Measurements from ENCODE around the gene DUOXA1. TPM values are rescaled to one million over a fixed set of nuclear protein-coding genes. Genes with fewer than 3 reads are reported as not detected.

DUOXA1 gene
- polyA plus RNA-seq (2012; ENCODE audit: insufficient read depth, insufficient read length, low read depth) = not detected

GRCh38 chr15:45129651-45130129, at the start of gene DUOXA1, which contains the start of gene DUOX1:
TSS of gene DUOXA1 (minus strand) at chr15:45129879. CDS start at chr15:45123014, 6,865 bp downstream.
TSS of gene DUOX1 (plus strand) at chr15:45129994. CDS start at chr15:45131967, 1,973 bp downstream.
- Histone ChIP-seq H3K9me3 (no peaks in the 10 kb centered on the region), H3K4me3 (ENCODE audit: low read depth, low read length) (no peak within 1 kb of the TSS), H3K27me3 (no peaks in the 10 kb centered on the region; the same call in 1 of the 2 replicates), H3K4me1 (peaks cover 24% of the 10 kb centered on the region), H3K36me3 (no peaks in the 10 kb centered on the region)
- no peak for DNase-seq
- TF ChIP-seq CTCF (IDR thresholded peaks at IDR 0.05; ENCODE audit: low read depth, low read length) = no peak

- Histone ChIP-seq H3K4me3 (ENCODE audit: low read depth, low read length) (no peak overlapping the region), H3K27me3 (no peaks in the 10 kb centered on the region), H3K4me1 (peaks cover 21% of the 10 kb centered on the region), H3K9me3 (no peaks in the 10 kb centered on the region), H3K36me3 (peaks cover 92% of the 10 kb centered on the region)
- no peak for TF ChIP-seq CTCF (IDR thresholded peaks at IDR 0.05; ENCODE audit: low read depth, low read length)
- DNase-seq = no peak
These were observed 47.6 kb upstream of the DUOXA1 start for GRCh38 chr15:45177285-45177684.

- Histone ChIP-seq H3K9me3 (no peaks in the 10 kb centered on the region), H3K4me1 (peaks cover 29% of the 10 kb centered on the region), H3K27me3 (no peaks in the 10 kb centered on the region), H3K4me3 (ENCODE audit: low read depth, low read length) (no peak overlapping the region), H3K36me3 (peaks cover 81% of the 10 kb centered on the region)
- DNase-seq = no peak
- no peak for TF ChIP-seq CTCF (IDR thresholded peaks at IDR 0.05; ENCODE audit: low read depth, low read length)
These were observed 44.9 kb upstream of the DUOXA1 start for GRCh38 chr15:45174577-45174976.

- H3K36me3 ChIP-seq = peaks cover 76% of the 10 kb centered on the region
- no peaks in the 10 kb centered on the region for H3K27me3 ChIP-seq
- DNase-seq = no peak
- no peaks in the 10 kb centered on the region for H3K9me3 ChIP-seq
- H3K4me3 ChIP-seq (ENCODE audit: low read depth, low read length) = no peak overlapping the region
- peaks cover 30% of the 10 kb centered on the region for H3K4me1 ChIP-seq
- no peak for TF ChIP-seq CTCF (IDR thresholded peaks at IDR 0.05; ENCODE audit: low read depth, low read length)
These were observed 44.4 kb upstream of the DUOXA1 start for GRCh38 chr15:45174069-45174468.

GRCh38 chr15:45171912-45172311, 42.2 kb upstream of the DUOXA1 start:
- DNase-seq = no peak
- no peaks in the 10 kb centered on the region for H3K9me3 ChIP-seq
- no peaks in the 10 kb centered on the region for H3K27me3 ChIP-seq
- peaks cover 68% of the 10 kb centered on the region for H3K36me3 ChIP-seq
- no peak for TF ChIP-seq CTCF (IDR thresholded peaks at IDR 0.05; ENCODE audit: low read depth, low read length)
- H3K4me1 ChIP-seq = peaks cover 49% of the 10 kb centered on the region
- no peak overlapping the region for H3K4me3 ChIP-seq (ENCODE audit: low read depth, low read length)

GRCh38 chr15:45169608-45170480, 40.2 kb upstream of the DUOXA1 start:
- no peak for TF ChIP-seq CTCF (IDR thresholded peaks at IDR 0.05; ENCODE audit: low read depth, low read length)
- peaks cover 52% of the 10 kb centered on the region for H3K4me1 ChIP-seq
- H3K4me3 ChIP-seq (ENCODE audit: low read depth, low read length) = no peak overlapping the region; the same call in 1 of the 2 replicates
- DNase-seq = peak; percentile 99
- H3K27me3 ChIP-seq = no peaks in the 10 kb centered on the region
- no peaks in the 10 kb centered on the region for H3K9me3 ChIP-seq
- peaks cover 50% of the 10 kb centered on the region for H3K36me3 ChIP-seq
